GM23338 (cell line): ENCODE results near the gene COL1A2. TPM values are rescaled to one million over a fixed set of nuclear protein-coding genes. Genes with fewer than 3 reads are reported as not detected.

Source experiments
- ATAC-seq: fragments of 200-7000 bp; cut with Tn5 transposase; 3 replicates; pipeline ENCODE4 v1.9.1; 2020
- DNase-seq: peaks from one replicate; pipeline ENCODE4 v3.0.0-alpha.2; 2015; ENCODE audit warnings: low spot score
- H2AFZ ChIP-seq: fragments of 200-600 bp; sonication (generic); 2 replicates; pipeline ENCODE4 v1.8.0; 2016; ENCODE audit warnings: antibody characterized with exemption, mild to moderate bottlenecking, moderate library complexity
- H3F3A ChIP-seq: fragments of 200-600 bp; sonication (generic); replicated peaks from 2 replicates; pipeline ENCODE4 v1.8.0; 2017; ENCODE audit warnings: antibody characterized with exemption, mixed run types, low read depth
- H3K27ac ChIP-seq: fragments of 200-600 bp; sonication (generic); 2 replicates; pipeline ENCODE4 v1.6.1; 2016; ENCODE audit warnings: low read depth
- H3K27me3 ChIP-seq: fragments of 200-600 bp; sonication (generic); 2 replicates; pipeline ENCODE4 v1.8.0; 2016; ENCODE audit warnings: mild to moderate bottlenecking, mixed run types, moderate library complexity; ENCODE audit not compliant: insufficient read depth
- H3K36me3 ChIP-seq: fragments of 200-600 bp; sonication (generic); 2 replicates; pipeline ENCODE4 v1.8.0; 2016; ENCODE audit warnings: mild to moderate bottlenecking; ENCODE audit not compliant: insufficient read depth
- H3K4me1 ChIP-seq: fragments of 200-600 bp; sonication (generic); 2 replicates; pipeline ENCODE4 v1.8.0; 2016; ENCODE audit warnings: mild to moderate bottlenecking, moderate library complexity; ENCODE audit not compliant: insufficient read depth
- H3K4me2 ChIP-seq: fragments of 200-600 bp; sonication (generic); 2 replicates; pipeline ENCODE4 v1.7.1; 2017; ENCODE audit warnings: mixed run types
- H3K4me3 ChIP-seq: fragments of 200-600 bp; sonication (generic); 2 replicates; pipeline ENCODE4 v1.6.1; 2016; ENCODE audit warnings: mixed run types
- H3K79me2 ChIP-seq: fragments of 200-600 bp; sonication (generic); replicated peaks from 2 replicates; pipeline ENCODE4 v1.8.0; 2017; ENCODE audit warnings: mild to moderate bottlenecking; ENCODE audit not compliant: insufficient read depth
- H3K9me2 ChIP-seq: fragments of 200-600 bp; sonication (generic); 2 replicates; pipeline ENCODE4 v1.8.0; 2017; ENCODE audit not compliant: insufficient read depth
- H4K20me1 ChIP-seq: fragments of 200-600 bp; sonication (generic); replicated peaks from 2 replicates; pipeline ENCODE4 v1.8.0; 2017; ENCODE audit warnings: mild to moderate bottlenecking; ENCODE audit not compliant: insufficient read depth
- H3K27ac Mint-ChIP-seq: 2 replicates; pipeline ENCODE4 v1.8.0; 2020; ENCODE audit warnings: inconsistent platforms, mild to moderate bottlenecking, moderate library complexity, mixed read lengths
- H3K27me3 Mint-ChIP-seq: 3 replicates; pipeline ENCODE4 v1.8.0; 2022; ENCODE audit warnings: low read depth, mild to moderate bottlenecking, moderate library complexity, mixed read lengths, inconsistent platforms; ENCODE audit not compliant: insufficient read depth, poor library complexity
- H3K36me3 Mint-ChIP-seq: 3 replicates; pipeline ENCODE4 v1.8.0; 2021; ENCODE audit warnings: low read depth, mild to moderate bottlenecking, inconsistent platforms, moderate library complexity, mixed read lengths
- H3K4me1 Mint-ChIP-seq: 3 replicates; pipeline ENCODE4 v1.8.0; 2020; ENCODE audit warnings: mild to moderate bottlenecking, inconsistent platforms, mixed read lengths
- H3K4me3 Mint-ChIP-seq: 3 replicates; pipeline ENCODE4 v1.8.0; 2021; ENCODE audit warnings: moderate library complexity, mild to moderate bottlenecking, inconsistent platforms, mixed read lengths
- H3K9me3 Mint-ChIP-seq: 3 replicates; pipeline ENCODE4 v1.8.0; 2020; ENCODE audit warnings: moderate library complexity, mild to moderate bottlenecking, inconsistent platforms, mixed read lengths
- CREB1 ChIP-seq: fragments of 250-450 bp; sonication (Bioruptor Pico); IDR thresholded peaks from 2 replicates; pipeline ENCODE4 v1.5.0; 2020; ENCODE audit warnings: low read depth, mild to moderate bottlenecking, moderate library complexity
- CTCF ChIP-seq, 2 experiments: fragments of 200-600 bp in 1 of 2; sonication (generic) in 1 of 2; conservative IDR thresholded peaks; 2 replicates each; pipeline versions ENCODE4 v1.5.1 to v1.6.1; 2016 to 2017; ENCODE audit warnings: antibody characterized with exemption in 2 of 2, low read depth in 2 of 2, mild to moderate bottlenecking in 2 of 2, moderate library complexity in 1 of 2
- EZH2 ChIP-seq: fragments of 200-600 bp; sonication (generic); IDR thresholded peaks from one replicate; pipeline ENCODE4 v1.8.0; 2017; ENCODE audit warnings: antibody characterized with exemption, mild to moderate bottlenecking, low read depth; ENCODE audit not compliant: unreplicated experiment
- EZH2phosphoT487 ChIP-seq: fragments of 200-600 bp; sonication (generic); IDR thresholded peaks from one replicate; pipeline ENCODE4 v1.8.1; 2018; ENCODE audit warnings: antibody characterized with exemption; ENCODE audit not compliant: unreplicated experiment
- JUNB ChIP-seq: IDR thresholded peaks from one replicate; pipeline ENCODE4 v1.6.1; 2016; ENCODE audit warnings: antibody characterized with exemption; ENCODE audit not compliant: unreplicated experiment
- NANOG ChIP-seq: IDR thresholded peaks from 2 replicates; pipeline ENCODE4 v1.6.1; 2016; ENCODE audit warnings: antibody characterized with exemption, borderline replicate concordance
- POLR2AphosphoS5 ChIP-seq: IDR thresholded peaks from 2 replicates; pipeline ENCODE4 v1.6.1; 2016; ENCODE audit warnings: antibody characterized with exemption, low read depth
- STAT1 ChIP-seq: IDR thresholded peaks from one replicate; pipeline ENCODE4 v1.6.1; 2016; ENCODE audit warnings: antibody characterized with exemption; ENCODE audit not compliant: unreplicated experiment
- ZNF114 ChIP-seq: fragments of 250-450 bp; sonication (Bioruptor Pico); IDR thresholded peaks from 2 replicates; pipeline ENCODE4 v1.5.0; 2020; ENCODE audit warnings: mild to moderate bottlenecking, moderate library complexity
- ZNF331 ChIP-seq: fragments of 250-450 bp; sonication (Bioruptor Pico); IDR thresholded peaks from 2 replicates; pipeline ENCODE4 v1.5.0; 2020; ENCODE audit warnings: low read depth, mild to moderate bottlenecking, moderate library complexity
- polyA plus RNA-seq: library from polyadenylated mRNA; unstranded; fragments of >200 nt; fragmentation: Nextera tagmentation; extraction: Ambion mirVana; gene quantifications from 2 replicates; pipeline ENCODE4 v1.2.1, GENCODE V29; 2016
- total RNA-seq: library from RNA; depleted of rRNA; stranded (reverse); fragments of >200 nt; shearing (Covaris generic); gene quantifications from 2 replicates; pipeline ENCODE4 v1.2.3, GENCODE V29; 2014
- TF ChIP-seq, protein P1 (sequence below): fragments of 250-450 bp; sonication (Bioruptor Pico); IDR thresholded peaks from 2 replicates; pipeline ENCODE4 v1.5.0; 2020; ENCODE audit warnings: mild to moderate bottlenecking, moderate library complexity
- TF ChIP-seq, protein P2 (sequence below): IDR thresholded peaks from 2 replicates; pipeline ENCODE4 v1.6.1; 2016; ENCODE audit warnings: antibody characterized with exemption
- TF ChIP-seq, protein P3 (sequence below): IDR thresholded peaks from one replicate; pipeline ENCODE4 v1.6.1; 2018; ENCODE audit warnings: antibody characterized with exemption; ENCODE audit not compliant: unreplicated experiment

Gene COL1A2
- total and polyA plus RNA-seq, 2 experiments from 2014 or later, result 32.0 to 67.0 TPM

DNA sequence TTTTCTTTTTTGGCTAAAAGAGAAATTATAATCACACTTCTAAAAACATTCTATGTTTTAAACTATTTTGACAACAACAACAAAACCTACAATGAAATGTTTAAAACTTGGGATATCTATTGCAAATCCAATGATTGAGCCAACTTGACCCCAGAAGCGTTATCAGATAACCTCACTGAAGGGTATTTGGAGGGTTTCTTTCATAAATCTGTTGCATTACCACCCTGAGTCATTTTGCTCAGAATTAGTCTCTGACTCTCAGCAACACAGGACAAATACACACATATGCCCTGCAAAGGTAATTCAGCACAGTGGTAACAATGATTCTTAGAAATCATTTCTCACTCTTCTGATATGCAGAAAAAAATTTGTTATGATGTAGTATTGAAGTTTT is 2.3 kb upstream of the COL1A2 start:
- Histone ChIP-seq H3K27ac (peak overlapping the region; percentile 39; the same call in 1 of the 2 replicates), H3K4me1 (peaks cover 23% of the 10 kb centered on the region), H3K36me3 (no peaks in the 10 kb centered on the region), H3K27me3 (peaks cover 4% of the 10 kb centered on the region; the same call in 1 of the 2 replicates), H2AFZ (no peak overlapping the region), H3K79me2 (no peaks in the 10 kb centered on the region), H4K20me1 (no peaks in the 10 kb centered on the region), H3K4me2 (peak overlapping the region; percentile 86), H3K4me3 (peak overlapping the region; percentile 80), H3F3A (no peaks in the 10 kb centered on the region), H3K9me2 (no peaks in the 10 kb centered on the region)
- H3K27ac Mint-ChIP-seq, result no peak overlapping the region
- H3K4me3 Mint-ChIP-seq, result peak overlapping the region; percentile 41; the same call in 2 of the 3 replicates
- no peaks in the 10 kb centered on the region for H3K9me3 Mint-ChIP-seq
- TF ChIP-seq STAT1, result no peak
- TF ChIP-seq, protein P1, sequence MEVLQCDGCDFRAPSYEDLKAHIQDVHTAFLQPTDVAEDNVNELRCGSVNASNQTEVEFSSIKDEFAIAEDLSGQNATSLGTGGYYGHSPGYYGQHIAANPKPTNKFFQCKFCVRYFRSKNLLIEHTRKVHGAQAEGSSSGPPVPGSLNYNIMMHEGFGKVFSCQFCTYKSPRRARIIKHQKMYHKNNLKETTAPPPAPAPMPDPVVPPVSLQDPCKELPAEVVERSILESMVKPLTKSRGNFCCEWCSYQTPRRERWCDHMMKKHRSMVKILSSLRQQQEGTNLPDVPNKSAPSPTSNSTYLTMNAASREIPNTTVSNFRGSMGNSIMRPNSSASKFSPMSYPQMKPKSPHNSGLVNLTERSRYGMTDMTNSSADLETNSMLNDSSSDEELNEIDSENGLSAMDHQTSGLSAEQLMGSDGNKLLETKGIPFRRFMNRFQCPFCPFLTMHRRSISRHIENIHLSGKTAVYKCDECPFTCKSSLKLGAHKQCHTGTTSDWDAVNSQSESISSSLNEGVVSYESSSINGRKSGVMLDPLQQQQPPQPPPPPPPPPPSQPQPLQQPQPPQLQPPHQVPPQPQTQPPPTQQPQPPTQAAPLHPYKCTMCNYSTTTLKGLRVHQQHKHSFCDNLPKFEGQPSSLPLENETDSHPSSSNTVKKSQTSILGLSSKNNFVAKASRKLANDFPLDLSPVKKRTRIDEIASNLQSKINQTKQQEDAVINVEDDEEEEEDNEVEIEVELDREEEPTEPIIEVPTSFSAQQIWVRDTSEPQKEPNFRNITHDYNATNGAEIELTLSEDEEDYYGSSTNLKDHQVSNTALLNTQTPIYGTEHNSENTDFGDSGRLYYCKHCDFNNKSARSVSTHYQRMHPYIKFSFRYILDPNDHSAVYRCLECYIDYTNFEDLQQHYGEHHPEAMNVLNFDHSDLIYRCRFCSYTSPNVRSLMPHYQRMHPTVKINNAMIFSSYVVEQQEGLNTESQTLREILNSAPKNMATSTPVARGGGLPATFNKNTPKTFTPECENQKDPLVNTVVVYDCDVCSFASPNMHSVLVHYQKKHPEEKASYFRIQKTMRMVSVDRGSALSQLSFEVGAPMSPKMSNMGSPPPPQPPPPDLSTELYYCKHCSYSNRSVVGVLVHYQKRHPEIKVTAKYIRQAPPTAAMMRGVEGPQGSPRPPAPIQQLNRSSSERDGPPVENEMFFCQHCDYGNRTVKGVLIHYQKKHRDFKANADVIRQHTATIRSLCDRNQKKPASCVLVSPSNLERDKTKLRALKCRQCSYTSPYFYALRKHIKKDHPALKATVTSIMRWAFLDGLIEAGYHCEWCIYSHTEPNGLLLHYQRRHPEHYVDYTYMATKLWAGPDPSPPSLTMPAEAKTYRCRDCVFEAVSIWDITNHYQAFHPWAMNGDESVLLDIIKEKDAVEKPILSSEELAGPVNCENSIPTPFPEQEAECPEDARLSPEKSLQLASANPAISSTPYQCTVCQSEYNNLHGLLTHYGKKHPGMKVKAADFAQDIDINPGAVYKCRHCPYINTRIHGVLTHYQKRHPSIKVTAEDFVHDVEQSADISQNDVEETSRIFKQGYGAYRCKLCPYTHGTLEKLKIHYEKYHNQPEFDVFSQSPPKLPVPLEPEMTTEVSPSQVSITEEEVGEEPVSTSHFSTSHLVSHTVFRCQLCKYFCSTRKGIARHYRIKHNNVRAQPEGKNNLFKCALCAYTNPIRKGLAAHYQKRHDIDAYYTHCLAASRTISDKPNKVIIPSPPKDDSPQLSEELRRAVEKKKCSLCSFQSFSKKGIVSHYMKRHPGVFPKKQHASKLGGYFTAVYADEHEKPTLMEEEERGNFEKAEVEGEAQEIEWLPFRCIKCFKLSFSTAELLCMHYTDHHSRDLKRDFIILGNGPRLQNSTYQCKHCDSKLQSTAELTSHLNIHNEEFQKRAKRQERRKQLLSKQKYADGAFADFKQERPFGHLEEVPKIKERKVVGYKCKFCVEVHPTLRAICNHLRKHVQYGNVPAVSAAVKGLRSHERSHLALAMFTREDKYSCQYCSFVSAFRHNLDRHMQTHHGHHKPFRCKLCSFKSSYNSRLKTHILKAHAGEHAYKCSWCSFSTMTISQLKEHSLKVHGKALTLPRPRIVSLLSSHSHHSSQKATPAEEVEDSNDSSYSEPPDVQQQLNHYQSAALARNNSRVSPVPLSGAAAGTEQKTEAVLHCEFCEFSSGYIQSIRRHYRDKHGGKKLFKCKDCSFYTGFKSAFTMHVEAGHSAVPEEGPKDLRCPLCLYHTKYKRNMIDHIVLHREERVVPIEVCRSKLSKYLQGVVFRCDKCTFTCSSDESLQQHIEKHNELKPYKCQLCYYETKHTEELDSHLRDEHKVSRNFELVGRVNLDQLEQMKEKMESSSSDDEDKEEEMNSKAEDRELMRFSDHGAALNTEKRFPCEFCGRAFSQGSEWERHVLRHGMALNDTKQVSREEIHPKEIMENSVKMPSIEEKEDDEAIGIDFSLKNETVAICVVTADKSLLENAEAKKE (CRISPR knock-in tag), result no peak
- TF ChIP-seq, protein P2, sequence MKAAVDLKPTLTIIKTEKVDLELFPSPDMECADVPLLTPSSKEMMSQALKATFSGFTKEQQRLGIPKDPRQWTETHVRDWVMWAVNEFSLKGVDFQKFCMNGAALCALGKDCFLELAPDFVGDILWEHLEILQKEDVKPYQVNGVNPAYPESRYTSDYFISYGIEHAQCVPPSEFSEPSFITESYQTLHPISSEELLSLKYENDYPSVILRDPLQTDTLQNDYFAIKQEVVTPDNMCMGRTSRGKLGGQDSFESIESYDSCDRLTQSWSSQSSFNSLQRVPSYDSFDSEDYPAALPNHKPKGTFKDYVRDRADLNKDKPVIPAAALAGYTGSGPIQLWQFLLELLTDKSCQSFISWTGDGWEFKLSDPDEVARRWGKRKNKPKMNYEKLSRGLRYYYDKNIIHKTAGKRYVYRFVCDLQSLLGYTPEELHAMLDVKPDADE, result no peak
- no peak for TF ChIP-seq CTCF (conservative IDR thresholded peaks at IDR 0.05; ENCODE audit: low read depth in 2 of 2)
- TF ChIP-seq ZNF331 (CRISPR knock-in tag), result no peak
- TF ChIP-seq NANOG, result no peak
- no peak for TF ChIP-seq EZH2
- no peak for TF ChIP-seq POLR2AphosphoS5
- no peak for TF ChIP-seq EZH2phosphoT487
- no peak for TF ChIP-seq JUNB
- no peak for TF ChIP-seq CREB1 (CRISPR knock-in tag)
- TF ChIP-seq ZNF114, result no peak
- TF ChIP-seq, protein P3, sequence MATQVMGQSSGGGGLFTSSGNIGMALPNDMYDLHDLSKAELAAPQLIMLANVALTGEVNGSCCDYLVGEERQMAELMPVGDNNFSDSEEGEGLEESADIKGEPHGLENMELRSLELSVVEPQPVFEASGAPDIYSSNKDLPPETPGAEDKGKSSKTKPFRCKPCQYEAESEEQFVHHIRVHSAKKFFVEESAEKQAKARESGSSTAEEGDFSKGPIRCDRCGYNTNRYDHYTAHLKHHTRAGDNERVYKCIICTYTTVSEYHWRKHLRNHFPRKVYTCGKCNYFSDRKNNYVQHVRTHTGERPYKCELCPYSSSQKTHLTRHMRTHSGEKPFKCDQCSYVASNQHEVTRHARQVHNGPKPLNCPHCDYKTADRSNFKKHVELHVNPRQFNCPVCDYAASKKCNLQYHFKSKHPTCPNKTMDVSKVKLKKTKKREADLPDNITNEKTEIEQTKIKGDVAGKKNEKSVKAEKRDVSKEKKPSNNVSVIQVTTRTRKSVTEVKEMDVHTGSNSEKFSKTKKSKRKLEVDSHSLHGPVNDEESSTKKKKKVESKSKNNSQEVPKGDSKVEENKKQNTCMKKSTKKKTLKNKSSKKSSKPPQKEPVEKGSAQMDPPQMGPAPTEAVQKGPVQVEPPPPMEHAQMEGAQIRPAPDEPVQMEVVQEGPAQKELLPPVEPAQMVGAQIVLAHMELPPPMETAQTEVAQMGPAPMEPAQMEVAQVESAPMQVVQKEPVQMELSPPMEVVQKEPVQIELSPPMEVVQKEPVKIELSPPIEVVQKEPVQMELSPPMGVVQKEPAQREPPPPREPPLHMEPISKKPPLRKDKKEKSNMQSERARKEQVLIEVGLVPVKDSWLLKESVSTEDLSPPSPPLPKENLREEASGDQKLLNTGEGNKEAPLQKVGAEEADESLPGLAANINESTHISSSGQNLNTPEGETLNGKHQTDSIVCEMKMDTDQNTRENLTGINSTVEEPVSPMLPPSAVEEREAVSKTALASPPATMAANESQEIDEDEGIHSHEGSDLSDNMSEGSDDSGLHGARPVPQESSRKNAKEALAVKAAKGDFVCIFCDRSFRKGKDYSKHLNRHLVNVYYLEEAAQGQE, result no peak
- no peaks in the 10 kb centered on the region for H3K36me3 Mint-ChIP-seq
- ATAC-seq, result no peak
- H3K27me3 Mint-ChIP-seq, result peaks cover 16% of the 10 kb centered on the region
- no peak for DNase-seq
- peaks cover 45% of the 10 kb centered on the region for H3K4me1 Mint-ChIP-seq
